ENCODE data around the gene TBC1D16.

DNA sequence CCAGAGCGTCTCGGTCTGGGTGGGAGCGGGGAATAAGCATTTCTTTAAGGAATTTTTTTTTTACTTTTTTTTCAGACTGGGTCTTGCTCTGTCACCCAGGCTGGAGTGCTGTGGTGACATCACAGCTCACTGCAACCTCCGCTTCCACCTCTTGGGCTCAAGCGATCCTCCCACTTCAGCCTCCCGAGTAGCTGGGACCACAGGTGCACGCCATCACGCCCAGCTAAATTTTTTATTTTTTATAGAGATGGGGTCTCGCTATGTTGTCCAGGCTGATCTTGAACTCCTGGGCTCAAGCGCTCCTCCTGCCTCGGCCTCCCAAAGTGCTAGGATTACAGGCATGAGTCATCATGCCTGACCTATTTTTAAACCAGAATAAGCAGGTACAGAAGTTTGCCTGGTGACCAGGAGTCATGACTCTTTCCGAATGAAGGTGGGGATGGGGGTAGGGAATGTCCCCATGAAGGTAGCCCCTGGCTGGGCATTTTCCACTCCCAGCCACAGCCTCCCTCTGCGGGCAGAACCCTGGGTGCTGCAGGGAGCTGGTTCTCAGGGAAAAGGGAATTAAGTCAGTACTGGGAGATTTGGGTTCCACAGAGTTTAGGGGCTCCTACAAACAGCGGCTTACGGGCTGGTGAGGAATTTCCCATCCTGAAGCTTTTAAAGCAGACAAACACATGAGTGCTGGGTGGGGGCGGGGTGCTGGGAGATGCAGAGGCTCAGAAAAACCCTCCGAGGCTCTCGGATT, 48.3 kb downstream of the TBC1D16 start:
- no peak for TF ChIP-seq CTCF (IDR thresholded peaks at IDR 0.05)
- TF ChIP-seq POLR2A (IDR thresholded peaks at IDR 0.05) = no peak
